ENCODE results near the gene UNC5C. TPM values are rescaled to one million over a fixed set of nuclear protein-coding genes. Genes with fewer than 3 reads are reported as not detected.

UNC5C gene
- total RNA-seq, 1 donor from 2014 or later = 76.7 TPM

DNA sequence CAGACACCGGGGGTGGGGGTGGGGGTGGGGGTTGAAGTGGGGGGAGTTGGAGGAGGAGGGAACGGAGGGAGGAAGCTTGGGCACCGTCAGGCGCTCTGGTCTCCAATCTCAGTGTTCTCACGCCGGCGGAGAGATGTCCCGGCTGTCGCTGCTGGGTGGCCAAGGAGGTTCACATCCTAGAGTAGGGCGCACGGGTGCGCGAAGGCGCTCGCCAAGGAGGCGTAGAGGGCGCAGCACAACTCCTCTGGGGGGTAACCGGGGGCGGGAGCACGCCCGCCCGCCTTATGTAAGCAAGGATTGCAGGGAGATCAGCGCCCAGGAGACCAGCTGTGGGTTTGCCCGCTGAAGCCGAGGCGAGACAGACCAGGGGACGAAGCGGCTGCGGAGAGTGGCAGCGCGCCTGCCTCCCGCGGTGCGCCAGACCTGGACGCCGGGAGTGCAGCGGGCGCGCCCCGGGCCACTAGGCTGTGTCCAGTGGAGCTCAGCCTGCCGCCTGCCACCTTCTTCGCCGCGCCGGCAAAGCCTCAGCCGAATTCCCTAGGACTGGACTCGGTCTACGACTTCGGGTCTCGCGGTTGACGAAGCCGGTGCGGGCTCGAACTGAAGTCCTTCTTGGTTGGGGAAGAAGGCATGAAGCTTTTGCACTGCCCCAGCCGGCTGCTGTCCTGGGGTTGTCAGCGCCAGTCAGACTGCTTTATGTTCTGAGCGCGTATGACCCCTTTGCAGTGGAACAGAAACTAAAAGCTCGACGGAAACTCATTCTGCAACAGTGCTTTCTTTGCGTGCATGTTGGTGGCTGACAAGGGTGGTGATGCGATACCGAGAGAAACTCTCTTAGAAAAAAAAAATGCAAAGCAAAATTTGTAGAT lies 707 bp upstream of the UNC5C start:
- H3K4me1 Mint-ChIP-seq = peaks cover 42% of the 10 kb centered on the region
- H3K9me3 Mint-ChIP-seq = no peaks in the 10 kb centered on the region
- H3K27me3 Mint-ChIP-seq (ENCODE audit: low read depth) = no peaks in the 10 kb centered on the region
- TF ChIP-seq, protein P1, sequence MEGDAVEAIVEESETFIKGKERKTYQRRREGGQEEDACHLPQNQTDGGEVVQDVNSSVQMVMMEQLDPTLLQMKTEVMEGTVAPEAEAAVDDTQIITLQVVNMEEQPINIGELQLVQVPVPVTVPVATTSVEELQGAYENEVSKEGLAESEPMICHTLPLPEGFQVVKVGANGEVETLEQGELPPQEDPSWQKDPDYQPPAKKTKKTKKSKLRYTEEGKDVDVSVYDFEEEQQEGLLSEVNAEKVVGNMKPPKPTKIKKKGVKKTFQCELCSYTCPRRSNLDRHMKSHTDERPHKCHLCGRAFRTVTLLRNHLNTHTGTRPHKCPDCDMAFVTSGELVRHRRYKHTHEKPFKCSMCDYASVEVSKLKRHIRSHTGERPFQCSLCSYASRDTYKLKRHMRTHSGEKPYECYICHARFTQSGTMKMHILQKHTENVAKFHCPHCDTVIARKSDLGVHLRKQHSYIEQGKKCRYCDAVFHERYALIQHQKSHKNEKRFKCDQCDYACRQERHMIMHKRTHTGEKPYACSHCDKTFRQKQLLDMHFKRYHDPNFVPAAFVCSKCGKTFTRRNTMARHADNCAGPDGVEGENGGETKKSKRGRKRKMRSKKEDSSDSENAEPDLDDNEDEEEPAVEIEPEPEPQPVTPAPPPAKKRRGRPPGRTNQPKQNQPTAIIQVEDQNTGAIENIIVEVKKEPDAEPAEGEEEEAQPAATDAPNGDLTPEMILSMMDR (IDR thresholded peaks at IDR 0.05; ENCODE audit: unreplicated experiment) = no peak
- peak overlapping the region; percentile 97 for H3K27ac Mint-ChIP-seq
- H3K4me3 Mint-ChIP-seq = peak overlapping the region; percentile 96
- no peaks in the 10 kb centered on the region for H3K36me3 Mint-ChIP-seq
- peak; percentile 27 to 70 for DNase-seq (ENCODE audit: low spot score in 2 of 2, unreplicated experiment in 2 of 2)

DNA sequence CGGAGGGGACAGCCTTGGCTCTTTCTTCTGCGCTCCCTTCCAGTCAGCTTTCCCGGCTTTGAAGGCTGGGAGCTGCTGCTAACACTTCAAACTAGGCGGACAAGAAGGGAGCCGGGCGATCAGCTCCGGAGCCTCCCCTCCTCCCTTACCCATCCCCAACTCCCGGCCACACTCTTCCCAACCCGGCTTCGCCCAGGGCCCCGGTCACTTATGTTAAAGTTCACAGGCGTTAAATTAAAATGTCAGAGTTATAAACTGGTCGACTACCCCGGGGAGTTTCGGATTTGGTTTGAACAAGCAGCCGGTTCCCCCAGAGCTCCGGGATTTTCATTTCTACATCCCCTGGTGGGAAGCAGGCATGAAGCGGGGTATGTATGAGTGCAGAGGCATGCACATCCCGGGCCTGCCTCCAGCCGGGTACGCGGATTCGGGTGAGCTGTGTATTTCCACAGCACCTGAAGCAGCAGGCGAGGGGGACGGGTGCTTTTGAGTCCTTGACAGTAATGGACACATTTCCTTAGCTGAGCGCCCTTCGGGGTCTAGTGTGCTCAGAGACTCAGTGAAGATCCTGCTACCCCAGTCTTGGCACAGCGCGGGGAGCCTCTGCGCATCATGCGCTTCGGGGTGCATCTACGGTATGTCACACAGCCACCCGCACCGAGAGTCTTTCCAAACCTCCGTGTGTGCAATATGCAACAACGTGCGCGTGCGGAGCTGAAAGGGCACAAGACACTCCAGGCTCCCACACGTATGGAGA lies 880 bp downstream of the UNC5C start:
- Mint-ChIP-seq H3K4me3 (peak overlapping the region; percentile 96), H3K9me3 (peaks cover 3% of the 10 kb centered on the region), H3K27ac (peak overlapping the region; percentile 97), H3K4me1 (peaks cover 57% of the 10 kb centered on the region), H3K36me3 (peaks cover 7% of the 10 kb centered on the region), H3K27me3 (ENCODE audit: low read depth) (no peaks in the 10 kb centered on the region)
- TF ChIP-seq, protein P1 (IDR thresholded peaks at IDR 0.05; ENCODE audit: unreplicated experiment) = no peak
- DNase-seq (ENCODE audit: low spot score in 2 of 2, unreplicated experiment in 2 of 2) = peak; percentile 24 to 50

DNA sequence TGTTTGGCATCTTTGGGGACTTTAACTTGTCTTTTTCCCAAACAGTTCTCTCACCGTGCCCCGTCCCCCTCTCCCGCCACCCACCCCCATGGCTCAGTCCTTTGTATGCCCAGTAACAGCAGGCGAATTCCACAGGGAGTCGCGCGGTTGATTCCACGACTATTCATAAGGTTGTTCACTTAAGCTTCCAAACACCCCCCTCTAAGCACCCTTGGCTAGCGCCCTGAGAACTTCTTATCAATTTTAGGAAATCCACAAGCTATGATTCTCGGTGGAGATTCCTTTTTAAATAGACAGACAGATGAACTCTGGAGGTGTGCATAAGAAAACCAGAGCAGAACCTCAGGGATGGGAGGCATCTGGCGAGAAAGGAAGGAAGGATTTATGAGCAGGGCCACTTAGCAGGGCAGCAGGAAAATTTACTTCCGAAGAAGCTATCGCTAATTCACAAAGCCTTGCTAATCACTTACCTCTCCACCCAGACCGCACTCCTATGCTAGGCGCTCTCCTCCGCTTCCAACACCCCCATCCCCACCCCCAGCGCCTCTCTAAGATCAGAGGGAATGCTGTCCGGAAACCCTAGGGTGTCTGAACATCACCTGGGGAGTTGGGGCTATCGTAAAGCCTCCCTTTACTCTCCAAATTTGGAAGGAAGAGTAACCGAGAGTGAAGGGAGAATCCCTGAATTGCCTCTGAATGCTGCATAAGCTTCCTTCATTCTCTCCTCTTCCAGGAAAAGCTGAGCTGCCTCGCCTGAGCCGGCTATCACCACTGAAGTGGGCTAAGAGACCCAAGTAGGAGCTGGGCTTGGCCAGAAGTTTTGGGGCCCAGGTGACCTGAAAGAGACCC lies 1.7 kb downstream of the UNC5C start:
- peak overlapping the region; percentile 96 for H3K4me3 Mint-ChIP-seq
- peak overlapping the region; percentile 97 for H3K27ac Mint-ChIP-seq
- peaks cover 11% of the 10 kb centered on the region for H3K36me3 Mint-ChIP-seq
- no peak for DNase-seq (ENCODE audit: low spot score in 2 of 2, unreplicated experiment in 2 of 2)
- peaks cover 4% of the 10 kb centered on the region for H3K9me3 Mint-ChIP-seq
- TF ChIP-seq, protein P1 (IDR thresholded peaks at IDR 0.05; ENCODE audit: unreplicated experiment) = no peak
- peaks cover 61% of the 10 kb centered on the region for H3K4me1 Mint-ChIP-seq
- no peaks in the 10 kb centered on the region for H3K27me3 Mint-ChIP-seq (ENCODE audit: low read depth)

DNA sequence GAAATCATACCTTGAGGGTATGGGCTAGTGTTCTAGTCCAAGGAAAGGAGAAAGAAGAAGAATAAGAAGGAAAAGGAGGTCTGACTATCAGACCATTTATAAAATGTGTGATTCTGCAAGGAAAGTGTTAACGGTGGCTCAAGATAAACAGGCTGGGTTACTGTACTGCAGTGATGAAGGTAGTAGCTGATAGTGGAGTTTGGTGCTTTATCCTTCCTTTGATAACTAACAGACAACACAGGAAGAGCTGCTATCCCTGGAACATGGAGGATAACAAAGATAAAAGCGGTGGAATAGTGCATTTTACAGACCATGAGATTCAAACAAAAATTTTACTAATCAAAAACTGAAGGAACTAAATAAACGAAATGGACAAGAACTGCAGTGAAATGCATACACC lies 2.6 kb downstream of the UNC5C start:
- TF ChIP-seq, protein P1 (IDR thresholded peaks at IDR 0.05; ENCODE audit: unreplicated experiment) = no peak
- Mint-ChIP-seq H3K36me3 (peaks cover 11% of the 10 kb centered on the region), H3K9me3 (peaks cover 4% of the 10 kb centered on the region), H3K27ac (peak overlapping the region; percentile 97), H3K4me1 (peaks cover 62% of the 10 kb centered on the region), H3K27me3 (ENCODE audit: low read depth) (no peaks in the 10 kb centered on the region), H3K4me3 (peak overlapping the region; percentile 96)
- no peak for DNase-seq (ENCODE audit: low spot score in 2 of 2, unreplicated experiment in 2 of 2)

DNA sequence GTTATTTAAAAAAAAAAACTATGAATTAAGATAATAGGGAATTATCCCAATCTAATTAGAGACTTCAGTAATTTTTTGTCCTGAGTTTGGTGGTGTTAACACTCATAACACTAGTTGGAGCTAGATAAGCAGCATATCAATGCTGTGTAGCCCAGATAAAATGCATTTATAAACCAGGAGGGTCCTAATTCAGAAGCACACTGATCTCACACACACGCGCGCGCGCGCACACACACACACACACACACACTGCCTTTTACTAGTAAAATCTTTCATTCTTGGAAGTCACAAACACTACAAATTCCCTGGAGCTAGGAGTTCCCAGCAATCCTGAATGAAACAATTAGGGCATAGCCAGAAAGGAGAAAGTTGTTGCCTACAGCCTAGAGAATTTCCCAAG lies 3.2 kb downstream of the UNC5C start:
- TF ChIP-seq, protein P1 (IDR thresholded peaks at IDR 0.05; ENCODE audit: unreplicated experiment) = no peak
- Mint-ChIP-seq H3K27ac (peak overlapping the region; percentile 97), H3K4me1 (peaks cover 63% of the 10 kb centered on the region), H3K36me3 (peaks cover 11% of the 10 kb centered on the region), H3K9me3 (peaks cover 4% of the 10 kb centered on the region), H3K4me3 (peak overlapping the region; percentile 96), H3K27me3 (ENCODE audit: low read depth) (no peaks in the 10 kb centered on the region)
- DNase-seq (ENCODE audit: low spot score in 2 of 2, unreplicated experiment in 2 of 2) = no peak
